K562 (cell line): ENCODE data around the gene C13orf46. TPM values are rescaled to one million over a fixed set of nuclear protein-coding genes. Genes with fewer than 3 reads are reported as not detected.

Experiments
- ATAC-seq: fragments of 200-7000 bp; cut with Tn5 transposase; 3 replicates; pipeline ENCODE4 v1.9.1; 2020; ENCODE audit warnings: moderate library complexity
- BruUV-seq: library from RNA; stranded (reverse); fragments of 400-500 nt; replicated peaks from 2 replicates; lab custom pipeline; 2021; lab: Mats Ljungman, UMichigan
- CTCF ChIA-PET: fragments of 300-600 bp; formaldehyde crosslinking; extraction: SDS; loops from one replicate; lab custom pipeline; 2021; ENCODE audit warnings: low intra/inter-chr PET ratio; lab: Yijun Ruan, JAX
- POLR2A ChIA-PET: fragments of 300-600, 350-650 bp; sonication (Branson Sonifier 250); formaldehyde crosslinking; extraction: SDS; loops from one replicate; lab custom pipeline; 2021; ENCODE audit warnings: antibody characterized with exemption, inconsistent platforms; lab: Yijun Ruan, JAX
- DNase-seq, 4 experiments: peaks; one replicate each; pipeline versions ENCODE4 v3.0.0 to v3.0.0-alpha.2; 2011 to 2018; ENCODE audit warnings: low spot score in 3 of 4, mixed read lengths in 3 of 4; ENCODE audit errors: extremely low read depth in 1 of 4
- FAIRE-seq: peaks from 2 replicates; lab custom pipeline; 2011; peaks lifted over from hg19 to GRCh38; lab: Jason Lieb, UNC
- H2AFZ ChIP-seq: 2 replicates; pipeline ENCODE4 v1.6.0; 2011; ENCODE audit warnings: low read depth, low read length, control low read depth, inconsistent platforms
- H3K27ac ChIP-seq: fragments of 200-600 bp; 3 replicates; pipeline ENCODE4 v1.8.0; 2011; ENCODE audit warnings: low read depth, mild to moderate bottlenecking, control low read depth, inconsistent platforms, low read length, moderate library complexity, mixed read lengths; ENCODE audit errors: extremely low read depth
- H3K27me3 ChIP-seq, 2 experiments: fragments of 300-600 bp in 1 of 2; 2 replicates in 1 of 2; 3 replicates in 1 of 2; pipeline versions ENCODE4 v1.6.0 to v1.8.0; 2011; ENCODE audit warnings: inconsistent platforms in 2 of 2, low read length in 2 of 2, mild to moderate bottlenecking in 1 of 2, mixed read lengths in 1 of 2, moderate library complexity in 1 of 2; ENCODE audit not compliant: control insufficient read depth in 2 of 2, insufficient read depth in 2 of 2
- H3K36me3 ChIP-seq: fragments of 300-600 bp; 3 replicates; pipeline ENCODE4 v1.8.0; 2011; ENCODE audit warnings: mild to moderate bottlenecking, low read length, inconsistent platforms; ENCODE audit not compliant: control insufficient read depth, insufficient read depth
- H3K4me1 ChIP-seq, 2 experiments: fragments of 200-600 bp in 1 of 2; replicated peaks in 1 of 2; 2 replicates in 1 of 2; 3 replicates in 1 of 2; pipeline versions ENCODE4 v1.5.1 to v1.8.0; 2011; ENCODE audit warnings: inconsistent platforms in 2 of 2, low read length in 2 of 2, mild to moderate bottlenecking in 1 of 2, mixed read lengths in 1 of 2, moderate library complexity in 1 of 2; ENCODE audit not compliant: control insufficient read depth in 2 of 2, insufficient read depth in 2 of 2
- H3K4me2 ChIP-seq: 2 replicates; pipeline ENCODE4 v1.6.1; 2011; ENCODE audit warnings: low read length, control low read depth, inconsistent platforms, mixed read lengths; ENCODE audit not compliant: insufficient read depth
- H3K4me3 ChIP-seq: fragments of 200-600 bp; sonication (generic), shearing (Covaris generic); 2 replicates; pipeline ENCODE4 v1.5.1; 2016; ENCODE audit warnings: control low read depth, inconsistent platforms
- H3K79me2 ChIP-seq: fragments of 200-600 bp; 3 replicates; pipeline ENCODE4 v1.8.0; 2011; ENCODE audit warnings: low read length, inconsistent platforms; ENCODE audit not compliant: control insufficient read depth, insufficient read depth
- H3K9ac ChIP-seq, 2 experiments: 2 replicates each; pipeline versions ENCODE4 v1.6.0 to v1.6.1; 2011; ENCODE audit warnings: low read depth in 2 of 2, low read length in 2 of 2, control low read depth in 1 of 2, inconsistent platforms in 1 of 2, mild to moderate bottlenecking in 1 of 2, mixed read lengths in 1 of 2; ENCODE audit not compliant: insufficient read depth in 1 of 2
- H3K9me1 ChIP-seq: one replicate; pipeline ENCODE4 v1.6.0; 2011; ENCODE audit warnings: inconsistent platforms, mild to moderate bottlenecking, low read length, moderate library complexity; ENCODE audit not compliant: control insufficient read depth, insufficient read depth
- H3K9me3 ChIP-seq: replicated peaks from 2 replicates; pipeline ENCODE4 v1.5.1; 2011; ENCODE audit warnings: low read depth, low read length, inconsistent platforms; ENCODE audit not compliant: control insufficient read depth, insufficient read depth
- H4K20me1 ChIP-seq: replicated peaks from 2 replicates; pipeline ENCODE4 v1.6.1; 2011; ENCODE audit warnings: low read length, inconsistent platforms, mixed read lengths; ENCODE audit not compliant: control insufficient read depth, insufficient read depth
- ATF6 ChIP-seq: sonication (generic); formaldehyde crosslinking; IDR thresholded peaks from 2 replicates; pipeline ENCODE4 v1.4.0; 2020; ENCODE audit warnings: mild to moderate bottlenecking, missing genetic modification reagents
- KLF1 ChIP-seq: fragments of 450-650 bp; IDR thresholded peaks from 2 replicates; pipeline ENCODE4 v1.6.1; 2016; ENCODE audit warnings: missing genetic modification characterization, missing compliant biosample characterization
- MCM2 ChIP-seq: fragments of 450-650 bp; IDR thresholded peaks from 2 replicates; pipeline ENCODE4 v1.6.1; 2017; ENCODE audit warnings: low read depth, mild to moderate bottlenecking
- POLR2G ChIP-seq: fragments of 200-400 bp; formaldehyde crosslinking; IDR thresholded peaks from 2 replicates; pipeline ENCODE4 v1.6.1; 2017; ENCODE audit warnings: low read depth, mild to moderate bottlenecking, antibody characterized with exemption, low read length, moderate library complexity
- ZBTB40 ChIP-seq, 2 experiments: fragments of 450-650 bp in 1 of 2; sonication (generic) in 1 of 2; formaldehyde crosslinking in 1 of 2; IDR thresholded peaks; 2 replicates each; pipeline versions ENCODE4 v1.7.1 to v1.9.0; 2016 to 2022; ENCODE audit warnings: inconsistent platforms in 1 of 2, mild to moderate bottlenecking in 1 of 2, missing genetic modification reagents in 1 of 2
- ZC3H8 ChIP-seq: fragments of 450-650 bp; IDR thresholded peaks from 2 replicates; pipeline ENCODE4 v1.6.1; 2017
- ZNF431 ChIP-seq: sonication (generic); formaldehyde crosslinking; IDR thresholded peaks from 2 replicates; pipeline ENCODE4 v1.8.0; 2022; ENCODE audit warnings: mild to moderate bottlenecking, missing genetic modification reagents
- ZNF445 ChIP-seq: fragments of 250-450 bp; sonication (Bioruptor Pico); IDR thresholded peaks from 2 replicates; pipeline ENCODE4 v1.4.0; 2020; ENCODE audit warnings: low read depth, mild to moderate bottlenecking, moderate library complexity
- WGBS: fragments of 100-300 bp; shearing (Covaris generic); methylation state at CpG from one replicate; pipeline ENCODE4 v1.1.6; 2016; ENCODE audit warnings: low coverage, mixed read lengths; ENCODE audit not compliant: insufficient coverage; ENCODE audit errors: missing lambda C conversion rate; 5-methylcytosine and 5-hydroxymethylcytosine counted together
- in situ Hi-C: fragments of 300-500 bp; cut with MboI; formaldehyde crosslinking; loops from 4 replicates; pipeline ENCODE4 v1.15.0; 2018; ENCODE audit warnings: inconsistent platforms, mixed read lengths
- intact Hi-C: fragments of 100-400 bp; cut with micrococcal nuclease; formaldehyde crosslinking; loops from 2 replicates; pipeline ENCODE4 v1.14.2; 2022
- polyA plus RNA-seq, 8 experiments: library from polyadenylated mRNA; depleted of rRNA in 4 of 8; stranded (reverse) in 5 of 8; unstranded in 3 of 8; fragments of >200 nt; fragmentation: Nextera tagmentation in 2 of 8; fragmentation: Illumina TruSeq in 1 of 8; extraction: Ambion mirVana in 2 of 8; extraction: Trizol in 1 of 8; gene quantifications; 2 replicates each; pipeline versions ENCODE4 v1.2.1 to v1.2.3, GENCODE V29; 2011 to 2014; ENCODE audit warnings: inconsistent platforms in 1 of 8, missing spikeins in 1 of 8
- total RNA-seq, 7 experiments: library from RNA; depleted of rRNA in 6 of 7; stranded (reverse); fragments of >200 nt in 6 of 7; fragmentation: Illumina TruSeq in 2 of 7; extraction: Trizol in 2 of 7; gene quantifications; 2 replicates each; pipeline versions ENCODE4 v1.2.1 to v1.2.3, GENCODE V29; 2011 to 2021; ENCODE audit warnings: low replicate concordance in 1 of 7

Gene C13orf46
- total and polyA plus RNA-seq, 9 of the 15 experiments (the other 6 are each of a cell fraction or from before 2014, with no cell fraction given): 0.04 to 0.24 (median 0.05) TPM; not detected in 4

- no peak for TF ChIP-seq ATF6 (CRISPR knock-in tag)
Measured at GRCh38 chr13:114019367-114019766, 45.5 kb upstream of the C13orf46 start (continued).

GRCh38 chr13:114018461-114019055 lies 44.7 kb upstream of the C13orf46 start:
- no peak for ATAC-seq
- TF ChIP-seq ZBTB40 (IDR thresholded peaks at IDR 0.05) (no peak), ZBTB40 (CRISPR knock-in tag; IDR thresholded peaks at IDR 0.05) (no peak), MCM2 (no peak), ZC3H8 (no peak), ZNF445 (CRISPR knock-in tag) (no peak), POLR2G (peak; percentile 22; the same call in 1 of the 2 replicates), ZNF431 (CRISPR knock-in tag) (no peak), KLF1 (no peak)
- TF ChIP-seq, all 486 proteins: peak for 1

More at GRCh38 chr13:114018461-114019055, 44.7 kb upstream of the C13orf46 start:
- H3K9me3 ChIP-seq: no peaks in the 10 kb centered on the region
- no peak overlapping the region for H2AFZ ChIP-seq
- H3K9me1 ChIP-seq: no peaks in the 10 kb centered on the region
- no peak overlapping the region for H3K4me3 ChIP-seq
- peaks cover 36% of the 10 kb centered on the region; the same call in 2 of the 3 replicates for H3K36me3 ChIP-seq
- peaks cover 2 to 56% of the 10 kb centered on the region in 2 experiments; a peak in 3 of 5 replicates for H3K4me1 ChIP-seq
- no peaks in the 10 kb centered on the region for H4K20me1 ChIP-seq
- BruUV-seq: no TSS peak
- in situ Hi-C loops: no loop called here
- 88% methylated on average over 8 of the region's 20 CpGs for WGBS
- DNase-seq (no peak), FAIRE-seq (no peak)
- H3K27me3 ChIP-seq: no peaks in the 10 kb centered on the region
- ChIA-PET CTCF (no interaction called here), POLR2A (interaction anchor here (0.6 kb wide), 1 partner anchor 19 kb away, joined by 3 read pairs; no protein-coding TSS in a partner anchor)
- H3K27ac ChIP-seq: no peak overlapping the region
- H3K9ac ChIP-seq: peak overlapping the region in 1 of 2 experiments; percentile 61; a peak in 1 of 4 replicates
- H3K79me2 ChIP-seq: no peaks in the 10 kb centered on the region
- no peak overlapping the region; the same call in 1 of the 2 replicates for H3K4me2 ChIP-seq
- intact Hi-C loops: no loop called here
